Tibial nerve (tissue), 4 donors: Measurements from ENCODE around the gene FAM219A. TPM values are rescaled to one million over a fixed set of nuclear protein-coding genes. Genes with fewer than 3 reads are reported as not detected.
A peak's percentile ranks its signal among the peaks of the same experiment; 100 is the strongest.

Experiments used
- DNase-seq, 2 donors: peaks; one replicate each; pipeline ENCODE4 v3.0.0-alpha.2; 2019; ENCODE audit warnings: low spot score in 2 of 2
- H3K27ac ChIP-seq, 4 donors: fragments of 200-600 bp; sonication (generic) in 3 of 4; one replicate each; pipeline ENCODE4 v1.5.1; 2017 to 2019; ENCODE audit warnings: mild to moderate bottlenecking in 1 of 4
- H3K27me3 ChIP-seq, 2 donors: fragments of 200-600 bp; sonication (generic) in 1 of 2; one replicate each; pipeline versions ENCODE4 v1.5.1 to v1.6.0; 2017 to 2019
- H3K36me3 ChIP-seq, 3 donors: fragments of 200-600 bp; sonication (generic); one replicate each; pipeline ENCODE4 v1.5.1; 2018 to 2019
- H3K4me1 ChIP-seq, 4 donors: fragments of 200-600 bp; sonication (generic) in 3 of 4; one replicate each; pipeline ENCODE4 v1.5.1; 2017 to 2019
- H3K4me3 ChIP-seq, 4 donors: fragments of 200-600 bp; sonication (generic) in 3 of 4; one replicate each; pipeline ENCODE4 v1.5.1; 2017 to 2019; ENCODE audit warnings: mild to moderate bottlenecking in 1 of 4, moderate library complexity in 1 of 4
- H3K9me3 ChIP-seq, 4 donors: fragments of 200-600 bp; sonication (generic) in 3 of 4; one replicate each; pipeline ENCODE4 v1.5.1; 2017 to 2019
- CTCF ChIP-seq, 5 experiments: fragments of 200-600 bp in 3 of 5; fragments of 450-650 bp in 2 of 5; sonication (generic) in 3 of 5; IDR thresholded peaks; one replicate each; pipeline ENCODE4 v1.5.1; 2016 to 2019; ENCODE audit warnings: antibody characterized with exemption in 5 of 5, mild to moderate bottlenecking in 3 of 5, moderate library complexity in 2 of 5
- EP300 ChIP-seq, 2 donors: sonication (generic); formaldehyde crosslinking; IDR thresholded peaks; one replicate each; pipeline ENCODE4 v1.6.1; 2017; ENCODE audit warnings: antibody characterized with exemption in 2 of 2, mild to moderate bottlenecking in 1 of 2
- POLR2A ChIP-seq, 2 donors: fragments of 450-650 bp; IDR thresholded peaks; one replicate each; pipeline ENCODE4 v1.6.1; 2017; ENCODE audit warnings: antibody characterized with exemption in 2 of 2, mild to moderate bottlenecking in 2 of 2, moderate library complexity in 2 of 2
- WGBS, 2 donors: methylation state at CpG; one replicate each; pipeline ENCODE4 v1.1.5; 2018; 5-methylcytosine and 5-hydroxymethylcytosine counted together
- total RNA-seq, 4 donors: library from RNA; depleted of rRNA; stranded (reverse); fragments of >200 nt; gene quantifications; one replicate each; pipeline ENCODE4 v1.1.0, GENCODE V29; 2016

Gene FAM219A
- total RNA-seq, 4 donors from 2014 or later = 8.5 to 15.6 (median 13.6) TPM

GRCh38 chr9:34417734-34418133 is 40.6 kb downstream of the FAM219A start:
- WGBS, 2 donors = 93 to 95% methylated on average over 3 of the region's 3 CpGs

GRCh38 chr9:34413231-34413852 is 45.0 kb downstream of the FAM219A start:
- Histone ChIP-seq H3K4me1 (no peaks in the 10 kb centered on the region), H3K27ac (no peak overlapping the region), H3K27me3 (no peaks in the 10 kb centered on the region), H3K9me3 (no peaks in the 10 kb centered on the region), H3K36me3 (peaks cover 0 to 4% (median 0%) of the 10 kb centered on the region in 3 donors), H3K4me3 (no peak overlapping the region)
- TF ChIP-seq POLR2A (IDR thresholded peaks at IDR 0.05) (no peak), EP300 (IDR thresholded peaks at IDR 0.05) (no peak), CTCF (IDR thresholded peaks at IDR 0.05) (no peak)
- 14 to 17% methylated on average over 6 of the region's 6 CpGs for WGBS, 2 donors
- DNase-seq = peak; percentile 20

More at GRCh38 chr9:34417734-34418133, 40.6 kb downstream of the FAM219A start:
- Histone ChIP-seq H3K27me3 (no peaks in the 10 kb centered on the region), H3K4me3 (no peak overlapping the region), H3K36me3 (peaks cover 0 to 4% (median 0%) of the 10 kb centered on the region in 3 donors), H3K4me1 (peaks cover 0 to 4% (median 0%) of the 10 kb centered on the region in 4 donors), H3K27ac (no peak overlapping the region), H3K9me3 (no peaks in the 10 kb centered on the region)
- no peak for TF ChIP-seq POLR2A (IDR thresholded peaks at IDR 0.05)
- TF ChIP-seq EP300 (IDR thresholded peaks at IDR 0.05) = no peak
- TF ChIP-seq CTCF (IDR thresholded peaks at IDR 0.05) = no peak
- DNase-seq = no peak

GRCh38 chr9:34412336-34412735 is 46.0 kb downstream of the FAM219A start:
- Histone ChIP-seq H3K4me1 (no peaks in the 10 kb centered on the region), H3K27me3 (no peaks in the 10 kb centered on the region), H3K27ac (no peak overlapping the region), H3K4me3 (no peak overlapping the region), H3K9me3 (no peaks in the 10 kb centered on the region), H3K36me3 (peaks cover 0 to 13% (median 0%) of the 10 kb centered on the region in 3 donors)
- TF ChIP-seq POLR2A (IDR thresholded peaks at IDR 0.05) = no peak
- no peak for TF ChIP-seq CTCF (IDR thresholded peaks at IDR 0.05)
- TF ChIP-seq EP300 (IDR thresholded peaks at IDR 0.05) = no peak
- DNase-seq = no peak
- WGBS, 2 donors = 33 to 92% methylated on average over 1 of the region's 1 CpG

GRCh38 chr9:34409154-34409553 is 49.2 kb downstream of the FAM219A start:
- Histone ChIP-seq H3K4me3 (no peak overlapping the region), H3K36me3 (peaks cover 0 to 31% (median 0%) of the 10 kb centered on the region in 3 donors), H3K4me1 (no peaks in the 10 kb centered on the region), H3K9me3 (no peaks in the 10 kb centered on the region), H3K27me3 (no peaks in the 10 kb centered on the region), H3K27ac (no peak overlapping the region)
- no peak for DNase-seq
- no peak for TF ChIP-seq POLR2A (IDR thresholded peaks at IDR 0.05)
- no peak for TF ChIP-seq CTCF (IDR thresholded peaks at IDR 0.05)
- no peak for TF ChIP-seq EP300 (IDR thresholded peaks at IDR 0.05)
- 61 to 73% methylated on average over 2 of the region's 2 CpGs for WGBS, 2 donors

GRCh38 chr9:34408173-34408572 is 50.2 kb downstream of the FAM219A start:
- TF ChIP-seq CTCF (IDR thresholded peaks at IDR 0.05) = no peak
- no peak for TF ChIP-seq EP300 (IDR thresholded peaks at IDR 0.05)
- TF ChIP-seq POLR2A (IDR thresholded peaks at IDR 0.05) = no peak
- H3K4me1 ChIP-seq = peaks cover 0 to 3% (median 0%) of the 10 kb centered on the region in 4 donors
- no peaks in the 10 kb centered on the region for H3K27me3 ChIP-seq
- H3K9me3 ChIP-seq = no peaks in the 10 kb centered on the region
- H3K27ac ChIP-seq = no peak overlapping the region
- 85 to 90% methylated on average over 1 of the region's 1 CpG for WGBS, 2 donors
- no peak overlapping the region for H3K4me3 ChIP-seq
- H3K36me3 ChIP-seq = peaks cover 0 to 31% (median 0%) of the 10 kb centered on the region in 3 donors
- DNase-seq = no peak
